Frontal cortex (tissue), 4 donors: Measurements from ENCODE around the gene CD59. TPM values are rescaled to one million over a fixed set of nuclear protein-coding genes. Genes with fewer than 3 reads are reported as not detected.
"Not testable (repeated sequence)": the region's sequence is repeated elsewhere in the genome, so short reads cannot be mapped to it uniquely, and the experiment has no call there.

Experiments
- DNase-seq, 2 donors: peaks; one replicate each; pipeline ENCODE4 v3.0.0; 2012; ENCODE audit warnings: low spot score in 2 of 2
- FAIRE-seq: peaks from 2 replicates; lab custom pipeline; 2012; peaks lifted over from hg19 to GRCh38; lab: Jason Lieb, UNC
- total RNA-seq: library from RNA; depleted of rRNA; stranded (reverse); fragments of >200 nt; gene quantifications from one replicate; pipeline ENCODE4 v1.2.3, GENCODE V29; 2014
- donor health status: control.
- donor health status: control.
- donor health status: control.

CD59 gene
- total RNA-seq, 1 donor from 2014 or later: 31.4 TPM

- FAIRE-seq: no peak
- DNase-seq: no peak
These were observed 16.6 kb downstream of the CD59 start for GRCh38 chr11:33719587-33719986.

GRCh38 chr11:33718440-33718839 is 17.8 kb downstream of the CD59 start:
- FAIRE-seq (no peak), DNase-seq (no peak)

GRCh38 chr11:33716243-33716642 is 20.0 kb downstream of the CD59 start:
- FAIRE-seq (no peak), DNase-seq (no peak)

- DNase-seq: no peak
- FAIRE-seq: no peak
These were observed 22.3 kb downstream of the CD59 start for GRCh38 chr11:33713856-33714398.

- DNase-seq (no peak), FAIRE-seq (no peak)
These were observed 22.9 kb downstream of the CD59 start for GRCh38 chr11:33713151-33713855.

- DNase-seq (no peak), FAIRE-seq (no peak)
These were observed 23.8 kb downstream of the CD59 start for GRCh38 chr11:33712436-33712835.

- FAIRE-seq (no peak), DNase-seq (no peak)
These were observed 26.8 kb downstream of the CD59 start for GRCh38 chr11:33709466-33709865.

- DNase-seq: no peak
- no peak for FAIRE-seq
These were observed 27.2 kb downstream of the CD59 start for GRCh38 chr11:33708985-33709384.

- not testable (repeated sequence) for DNase-seq, FAIRE-seq
These were observed 28.4 kb downstream of the CD59 start for GRCh38 chr11:33707831-33708230.

GRCh38 chr11:33706966-33707365 is 29.3 kb downstream of the CD59 start:
- DNase-seq (no peak), FAIRE-seq (no peak)

GRCh38 chr11:33706546-33706945 is 29.7 kb downstream of the CD59 start:
- no peak for FAIRE-seq
- no peak for DNase-seq

- no peak for DNase-seq
- FAIRE-seq: no peak
These were observed 31.8 kb downstream of the CD59 start for GRCh38 chr11:33704240-33705002.

GRCh38 chr11:33703788-33704187 is 32.4 kb downstream of the CD59 start:
- FAIRE-seq: no peak

GRCh38 chr11:33703234-33703633 is 33.0 kb downstream of the CD59 start:
- no peak for DNase-seq
- FAIRE-seq: no peak

More at GRCh38 chr11:33703788-33704187, 32.4 kb downstream of the CD59 start:
- no peak for DNase-seq

- peak in 1 of 2 donors; percentile 55 for DNase-seq
- no peak for FAIRE-seq
These were observed 34.7 kb downstream of the CD59 start for GRCh38 chr11:33701302-33702230.

GRCh38 chr11:33700502-33701271 is 35.5 kb downstream of the CD59 start, which contains the start of gene C11orf91:
TSS of gene C11orf91 (minus strand) at chr11:33700826. CDS start at chr11:33700740, 86 bp downstream.
- FAIRE-seq: no peak

GRCh38 chr11:33700063-33700501 is 36.1 kb downstream of the CD59 start:
- DNase-seq: no peak
- no peak for FAIRE-seq

More at GRCh38 chr11:33700502-33701271, 35.5 kb downstream of the CD59 start, which contains the start of gene C11orf91:
- DNase-seq: peak; percentile 88

- FAIRE-seq: no peak
- DNase-seq: no peak
These were observed 36.6 kb downstream of the CD59 start for GRCh38 chr11:33699515-33700062.

GRCh38 chr11:33698921-33699320 is 37.3 kb downstream of the CD59 start:
- DNase-seq (no peak), FAIRE-seq (no peak)
